Measurements from ENCODE around the gene CDKAL1.

The CDKAL1 gene

GRCh38 chr6:20565342-20565741 is 31.1 kb downstream of the CDKAL1 start:
- H3K9me3 Mint-ChIP-seq, result no peaks in the 10 kb centered on the region
- no peaks in the 10 kb centered on the region for H3K4me1 Mint-ChIP-seq (ENCODE audit: low read depth)
- H3K4me3 Mint-ChIP-seq, result no peak overlapping the region
- H3K27me3 Mint-ChIP-seq, result no peaks in the 10 kb centered on the region
- intact Hi-C loops (cut with micrococcal nuclease), result loop anchor here (2.0 to 10.0 kb wide), 2 partner anchors 1023 to 1369 kb away; no protein-coding TSS in a partner anchor
- no peak overlapping the region for H3K27ac Mint-ChIP-seq
- H3K36me3 Mint-ChIP-seq (ENCODE audit: low read depth), result peaks cover 20% of the 10 kb centered on the region

GRCh38 chr6:20566109-20566508 is 31.9 kb downstream of the CDKAL1 start:
- Mint-ChIP-seq H3K9me3 (no peaks in the 10 kb centered on the region), H3K27ac (no peak overlapping the region), H3K27me3 (no peaks in the 10 kb centered on the region), H3K4me1 (ENCODE audit: low read depth) (peaks cover 3% of the 10 kb centered on the region), H3K36me3 (ENCODE audit: low read depth) (peaks cover 20% of the 10 kb centered on the region), H3K4me3 (no peak overlapping the region)
- intact Hi-C loops (cut with micrococcal nuclease), result loop anchor here (10.0 kb wide), 1 partner anchor 1369 kb away; no protein-coding TSS in a partner anchor

GRCh38 chr6:20569000-20569610 is 34.8 kb downstream of the CDKAL1 start:
- intact Hi-C loops (cut with micrococcal nuclease), result loop anchor here (10.0 kb wide), 1 partner anchor 1366 kb away; no protein-coding TSS in a partner anchor
- Mint-ChIP-seq H3K4me1 (ENCODE audit: low read depth) (peaks cover 6% of the 10 kb centered on the region), H3K9me3 (no peaks in the 10 kb centered on the region), H3K27me3 (no peaks in the 10 kb centered on the region), H3K36me3 (ENCODE audit: low read depth) (peaks cover 14% of the 10 kb centered on the region), H3K27ac (no peak overlapping the region), H3K4me3 (no peak overlapping the region)

DNA sequence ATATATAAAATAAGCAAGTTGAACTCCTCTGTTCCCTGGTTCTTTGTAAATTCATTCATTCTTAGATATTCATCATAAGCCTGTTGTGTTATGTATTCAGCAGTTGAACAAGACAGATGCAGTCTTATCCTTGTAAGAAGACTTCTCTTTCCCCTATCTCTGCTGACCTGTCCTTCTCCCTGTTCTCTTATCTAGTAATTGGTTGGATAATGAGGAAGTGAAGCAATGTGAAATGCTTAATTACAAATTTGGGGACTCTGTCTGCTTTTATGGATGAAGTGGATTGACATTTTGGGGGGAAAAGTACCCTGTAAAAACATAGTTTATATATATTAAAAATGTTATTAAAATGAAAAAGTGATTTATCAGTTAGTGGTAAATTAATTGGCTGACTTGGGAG is 37.0 kb downstream of the CDKAL1 start:
- H3K27ac Mint-ChIP-seq, result no peak overlapping the region

DNA sequence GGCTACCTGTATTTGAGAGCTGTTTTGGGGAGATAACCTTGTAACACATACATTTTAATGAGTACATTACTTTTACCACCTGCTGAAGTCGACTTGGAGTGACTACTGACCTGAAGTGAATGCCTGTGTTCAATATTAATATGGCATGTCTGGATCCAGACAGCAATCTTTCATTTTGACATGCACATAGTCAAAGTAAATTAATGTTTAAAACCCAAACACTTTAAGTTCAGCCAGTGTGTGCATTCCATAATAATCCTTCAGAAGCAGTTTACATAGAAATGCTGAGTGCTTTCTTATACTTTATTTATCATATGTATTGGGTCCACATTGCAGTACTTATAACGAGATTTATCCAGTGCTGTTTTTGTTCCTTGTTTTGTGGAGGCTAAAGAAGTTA is 38.0 kb downstream of the CDKAL1 start:
- H3K9me3 Mint-ChIP-seq, result no peaks in the 10 kb centered on the region
- no peak overlapping the region for H3K4me3 Mint-ChIP-seq
- no peak overlapping the region for H3K27ac Mint-ChIP-seq
- intact Hi-C loops (cut with micrococcal nuclease), result no loop called here
- peaks cover 24% of the 10 kb centered on the region for H3K36me3 Mint-ChIP-seq (ENCODE audit: low read depth)
- peaks cover 6% of the 10 kb centered on the region for H3K4me1 Mint-ChIP-seq (ENCODE audit: low read depth)
- H3K27me3 Mint-ChIP-seq, result no peaks in the 10 kb centered on the region

More for the DNA sequence above, 37.0 kb downstream of the CDKAL1 start:
- Mint-ChIP-seq H3K36me3 (ENCODE audit: low read depth) (peaks cover 15% of the 10 kb centered on the region), H3K4me1 (ENCODE audit: low read depth) (peaks cover 6% of the 10 kb centered on the region), H3K27me3 (no peaks in the 10 kb centered on the region), H3K9me3 (no peaks in the 10 kb centered on the region), H3K4me3 (no peak overlapping the region)
- intact Hi-C loops (cut with micrococcal nuclease), result no loop called here

- Mint-ChIP-seq H3K27me3 (no peaks in the 10 kb centered on the region), H3K36me3 (ENCODE audit: low read depth) (peaks cover 21% of the 10 kb centered on the region), H3K4me1 (ENCODE audit: low read depth) (peaks cover 6% of the 10 kb centered on the region), H3K27ac (no peak overlapping the region), H3K9me3 (no peaks in the 10 kb centered on the region), H3K4me3 (no peak overlapping the region)
- intact Hi-C loops (cut with micrococcal nuclease), result no loop called here
Observed at GRCh38 chr6:20572940-20573339, 38.7 kb downstream of the CDKAL1 start.

GRCh38 chr6:20574355-20574754 is 40.1 kb downstream of the CDKAL1 start:
- Mint-ChIP-seq H3K4me3 (no peak overlapping the region), H3K27me3 (no peaks in the 10 kb centered on the region), H3K9me3 (no peaks in the 10 kb centered on the region), H3K27ac (no peak overlapping the region), H3K36me3 (ENCODE audit: low read depth) (peaks cover 24% of the 10 kb centered on the region), H3K4me1 (ENCODE audit: low read depth) (peaks cover 6% of the 10 kb centered on the region)
- intact Hi-C loops (cut with micrococcal nuclease), result no loop called here

GRCh38 chr6:20575125-20575524 is 40.9 kb downstream of the CDKAL1 start:
- Mint-ChIP-seq H3K4me3 (no peak overlapping the region), H3K9me3 (no peaks in the 10 kb centered on the region), H3K36me3 (ENCODE audit: low read depth) (peaks cover 32% of the 10 kb centered on the region), H3K27ac (no peak overlapping the region), H3K27me3 (no peaks in the 10 kb centered on the region), H3K4me1 (ENCODE audit: low read depth) (peaks cover 6% of the 10 kb centered on the region)
- intact Hi-C loops (cut with micrococcal nuclease), result no loop called here

- Mint-ChIP-seq H3K9me3 (no peaks in the 10 kb centered on the region), H3K36me3 (ENCODE audit: low read depth) (peaks cover 38% of the 10 kb centered on the region), H3K4me1 (ENCODE audit: low read depth) (peaks cover 5% of the 10 kb centered on the region), H3K27ac (no peak overlapping the region), H3K4me3 (no peak overlapping the region), H3K27me3 (no peaks in the 10 kb centered on the region)
- intact Hi-C loops (cut with micrococcal nuclease), result no loop called here
Observed at GRCh38 chr6:20575704-20576451, 41.6 kb downstream of the CDKAL1 start.

DNA sequence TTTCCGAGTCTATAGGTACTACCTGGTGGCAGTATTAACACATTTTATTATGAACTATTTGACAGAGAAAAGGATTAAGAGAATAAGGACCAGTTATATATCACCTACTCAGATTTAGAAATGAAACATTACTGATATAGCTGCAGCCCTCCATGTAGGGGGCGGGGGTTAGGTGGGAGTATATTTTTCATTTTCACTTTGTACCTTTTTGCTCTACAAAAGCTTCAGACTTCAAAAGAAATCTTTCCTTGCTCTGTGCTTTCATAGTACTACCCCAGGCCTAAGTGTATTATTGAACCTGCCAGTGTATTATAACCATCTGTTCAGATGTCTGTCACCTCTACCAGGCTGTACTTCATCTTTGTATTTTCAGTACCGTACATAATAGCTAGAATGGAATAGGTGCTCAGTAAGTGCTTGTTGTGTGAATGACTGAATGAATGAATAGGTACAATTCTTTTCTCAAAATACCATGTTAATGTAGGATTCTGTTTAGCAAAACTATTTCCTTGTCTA is 43.0 kb downstream of the CDKAL1 start:
- Mint-ChIP-seq H3K4me3 (no peak overlapping the region), H3K27me3 (no peaks in the 10 kb centered on the region), H3K36me3 (ENCODE audit: low read depth) (peaks cover 40% of the 10 kb centered on the region), H3K9me3 (no peaks in the 10 kb centered on the region), H3K27ac (no peak overlapping the region), H3K4me1 (ENCODE audit: low read depth) (no peaks in the 10 kb centered on the region)
- intact Hi-C loops (cut with micrococcal nuclease), result no loop called here

GRCh38 chr6:20581070-20581469 is 46.8 kb downstream of the CDKAL1 start:
- Mint-ChIP-seq H3K9me3 (no peaks in the 10 kb centered on the region), H3K36me3 (ENCODE audit: low read depth) (peaks cover 54% of the 10 kb centered on the region)
- intact Hi-C loops (cut with micrococcal nuclease), result no loop called here

DNA sequence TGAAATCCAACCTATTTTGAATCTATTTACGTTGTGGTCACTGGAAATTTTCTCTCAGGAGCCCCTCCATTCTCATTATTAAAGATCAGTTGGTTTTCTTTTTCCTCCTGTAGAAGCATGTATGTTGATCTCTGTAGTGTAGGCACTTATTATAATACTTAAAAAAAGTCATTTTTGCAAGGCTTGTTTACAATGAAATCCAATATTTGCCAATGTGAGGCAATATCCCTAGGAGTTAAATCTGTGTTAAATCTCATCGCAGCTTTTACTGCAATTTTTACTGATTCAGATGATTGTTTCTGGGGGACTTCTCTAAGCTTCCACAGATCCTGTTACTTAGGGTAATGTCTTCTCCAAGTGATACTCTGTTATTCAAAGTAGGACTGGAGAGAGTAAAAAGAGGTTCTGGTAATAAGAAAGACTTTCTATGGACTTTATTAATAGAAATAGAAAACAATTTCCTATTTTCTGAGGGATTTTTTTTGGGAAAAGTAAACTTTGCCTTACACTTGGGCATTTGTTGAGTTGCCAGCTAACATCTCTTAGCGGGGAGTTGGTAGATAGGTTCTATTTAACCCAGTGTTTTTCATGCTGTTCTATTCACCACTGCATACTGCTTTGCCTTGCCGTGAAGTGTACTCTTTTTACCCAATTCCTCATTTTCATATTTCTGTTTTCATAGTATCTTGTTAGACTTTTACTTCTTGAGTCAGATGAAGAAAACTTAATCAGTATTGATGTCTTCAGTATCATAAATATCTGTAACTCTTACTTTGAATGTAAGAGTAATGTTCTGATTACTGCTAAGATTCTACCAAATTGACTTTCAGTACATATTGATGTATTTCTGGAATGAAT is 48.6 kb downstream of the CDKAL1 start:
- H3K4me1 Mint-ChIP-seq (ENCODE audit: low read depth), result peaks cover 15% of the 10 kb centered on the region
- intact Hi-C loops (cut with micrococcal nuclease), result no loop called here
- peaks cover 48% of the 10 kb centered on the region for H3K36me3 Mint-ChIP-seq (ENCODE audit: low read depth)
- H3K27me3 Mint-ChIP-seq, result no peaks in the 10 kb centered on the region
- H3K9me3 Mint-ChIP-seq, result no peaks in the 10 kb centered on the region
- no peak overlapping the region for H3K4me3 Mint-ChIP-seq
- no peak overlapping the region for H3K27ac Mint-ChIP-seq

More at GRCh38 chr6:20581070-20581469, 46.8 kb downstream of the CDKAL1 start:
- Mint-ChIP-seq H3K4me1 (ENCODE audit: low read depth) (peaks cover 15% of the 10 kb centered on the region), H3K4me3 (no peak overlapping the region), H3K27me3 (no peaks in the 10 kb centered on the region), H3K27ac (no peak overlapping the region)

DNA sequence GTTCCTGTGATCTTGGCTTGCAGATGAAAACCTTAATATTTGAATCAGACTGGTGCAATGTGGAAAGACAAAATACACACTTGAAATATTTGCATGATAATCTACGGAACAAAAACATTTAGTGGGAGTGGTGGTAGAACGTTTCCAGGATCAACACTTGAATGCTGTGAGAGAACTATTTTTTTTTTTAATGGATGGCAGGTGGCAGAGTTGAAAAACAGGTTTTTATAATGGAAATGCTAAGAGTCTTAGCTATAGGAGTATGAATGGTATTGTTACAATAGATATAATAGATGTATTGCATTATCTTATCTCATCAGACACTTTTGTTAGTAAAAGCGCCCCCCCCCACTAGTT is 49.2 kb downstream of the CDKAL1 start:
- intact Hi-C loops (cut with micrococcal nuclease), result no loop called here
- no peaks in the 10 kb centered on the region for H3K27me3 Mint-ChIP-seq
- H3K9me3 Mint-ChIP-seq, result no peaks in the 10 kb centered on the region

More for the DNA sequence above, 49.2 kb downstream of the CDKAL1 start:
- peaks cover 15% of the 10 kb centered on the region for H3K4me1 Mint-ChIP-seq (ENCODE audit: low read depth)
- H3K4me3 Mint-ChIP-seq, result no peak overlapping the region
- peaks cover 42% of the 10 kb centered on the region for H3K36me3 Mint-ChIP-seq (ENCODE audit: low read depth)
- no peak overlapping the region for H3K27ac Mint-ChIP-seq

Data from dendritic cell treated with granulocyte-macrophage colony-stimulating factor and Interleukin-4, amounts not matched to agents 40 ng/mL and 50 ng/mL, for 4 days (primary cell).